IMR-90 (cell line): Measurements from ENCODE around the gene APMAP. TPM values are rescaled to one million over a fixed set of nuclear protein-coding genes. Genes with fewer than 3 reads are reported as not detected.

Source experiments
- ATAC-seq: fragments of 200-7000 bp; cut with Tn5 transposase; 2 replicates; pipeline ENCODE4 v1.9.1; 2020; ENCODE audit warnings: low read depth, mild to moderate bottlenecking, moderate library complexity
- BruUV-seq: library from RNA; stranded (reverse); fragments of 400-500 nt; replicated peaks from 2 replicates; lab custom pipeline; 2021; lab: Mats Ljungman, UMichigan
- CTCF ChIA-PET: fragments of 300-600 bp; formaldehyde crosslinking; extraction: SDS; loops from one replicate; lab custom pipeline; 2021; ENCODE audit warnings: antibody characterized with exemption; lab: Yijun Ruan, JAX
- POLR2A ChIA-PET: fragments of 300-600 bp; sonication (Branson Sonifier 250); formaldehyde crosslinking; loops from one replicate; lab custom pipeline; 2022; ENCODE audit warnings: antibody characterized with exemption; ENCODE audit not compliant: unreplicated experiment; lab: Charles Lee
- DNase-seq: peaks from one replicate; pipeline ENCODE4 v3.0.0; 2013
- H2AFZ ChIP-seq: replicated peaks from 2 replicates; pipeline ENCODE3; 2013; ENCODE audit warnings: low read length, mild to moderate bottlenecking; ENCODE audit not compliant: poor library complexity
- H2AK5ac ChIP-seq: 2 replicates; pipeline ENCODE4 v1.6.1; 2013; ENCODE audit warnings: low read depth, low read length, inconsistent platforms
- H2AK9ac ChIP-seq: replicated peaks from 2 replicates; pipeline ENCODE3; 2013; ENCODE audit warnings: mild to moderate bottlenecking, low read depth, low read length, moderate library complexity; ENCODE audit not compliant: poor library complexity
- H2BK120ac ChIP-seq: 2 replicates; pipeline ENCODE4 v1.6.1; 2013; ENCODE audit warnings: low read depth, low read length, inconsistent platforms
- H2BK15ac ChIP-seq: 3 replicates; pipeline ENCODE4 v1.6.1; 2013; ENCODE audit warnings: low read depth, low read length, inconsistent platforms
- H2BK20ac ChIP-seq: 2 replicates; pipeline ENCODE4 v1.6.1; 2013; ENCODE audit warnings: low read depth, mild to moderate bottlenecking, inconsistent platforms, low read length, moderate library complexity
- H2BK5ac ChIP-seq: 2 replicates; pipeline ENCODE4 v1.6.1; 2013; ENCODE audit warnings: mild to moderate bottlenecking, low read depth, low read length, inconsistent platforms; ENCODE audit not compliant: poor library complexity, severe bottlenecking
- H3K14ac ChIP-seq: replicated peaks from 2 replicates; pipeline ENCODE4 v1.6.1; 2013; ENCODE audit warnings: low read depth, low read length, inconsistent platforms
- H3K18ac ChIP-seq: 2 replicates; pipeline ENCODE4 v1.6.1; 2013; ENCODE audit warnings: low read depth, low read length, control low read depth
- H3K23ac ChIP-seq: 2 replicates; pipeline ENCODE4 v1.6.1; 2013; ENCODE audit warnings: low read depth, low read length, inconsistent platforms
- H3K27ac ChIP-seq: 2 replicates; pipeline ENCODE4 v1.5.1; 2013; ENCODE audit warnings: mild to moderate bottlenecking, control low read depth, low read length; ENCODE audit not compliant: insufficient read depth
- H3K27me3 ChIP-seq: 2 replicates; pipeline ENCODE4 v1.6.1; 2013; ENCODE audit warnings: low read length; ENCODE audit not compliant: control insufficient read depth, insufficient read depth
- H3K36me3 ChIP-seq: 2 replicates; pipeline ENCODE4 v1.6.1; 2013; ENCODE audit warnings: low read length, mixed read lengths; ENCODE audit not compliant: control insufficient read depth, insufficient read depth
- H3K4ac ChIP-seq: 2 replicates; pipeline ENCODE4 v1.6.1; 2013; ENCODE audit warnings: low read depth, low read length, inconsistent platforms
- H3K4me1 ChIP-seq: 2 replicates; pipeline ENCODE4 v1.6.1; 2013; ENCODE audit warnings: low read length, mixed read lengths; ENCODE audit not compliant: control insufficient read depth, insufficient read depth
- H3K4me2 ChIP-seq: 2 replicates; pipeline ENCODE4 v1.6.1; 2013; ENCODE audit warnings: low read depth, mild to moderate bottlenecking, control low read depth, low read length, moderate library complexity
- H3K4me3 ChIP-seq: 2 replicates; pipeline ENCODE4 v1.5.1; 2013; ENCODE audit warnings: low read depth, mild to moderate bottlenecking, control low read depth, low read length, moderate library complexity; ENCODE audit not compliant: insufficient read depth
- H3K56ac ChIP-seq: 2 replicates; pipeline ENCODE4 v1.6.1; 2013; ENCODE audit warnings: low read length, inconsistent platforms; ENCODE audit not compliant: insufficient read depth; ENCODE audit errors: extremely low read depth
- H3K79me1 ChIP-seq, 2 experiments: 2 replicates each; pipeline ENCODE4 v1.6.1; 2013; ENCODE audit warnings: low read length in 2 of 2, inconsistent platforms in 1 of 2, low read depth in 1 of 2
- H3K9ac ChIP-seq: 2 replicates; pipeline ENCODE4 v1.6.1; 2013; ENCODE audit warnings: low read depth, low read length, control low read depth
- H3K9me1 ChIP-seq: 2 replicates; pipeline ENCODE4 v1.6.1; 2013; ENCODE audit warnings: low read length, inconsistent platforms; ENCODE audit not compliant: insufficient read depth
- H3K9me3 ChIP-seq: 2 replicates; pipeline ENCODE4 v1.6.1; 2013; ENCODE audit warnings: low read length; ENCODE audit not compliant: control insufficient read depth, insufficient read depth
- H4K20me1 ChIP-seq: 2 replicates; pipeline ENCODE4 v1.6.1; 2013; ENCODE audit warnings: low read length, inconsistent platforms; ENCODE audit not compliant: insufficient read depth
- H4K5ac ChIP-seq: 2 replicates; pipeline ENCODE4 v1.6.1; 2013; ENCODE audit warnings: mild to moderate bottlenecking, low read depth, low read length, control low read depth
- H4K8ac ChIP-seq, 2 experiments: 2 replicates each; pipeline ENCODE4 v1.6.1; 2013; ENCODE audit warnings: low read depth in 2 of 2, low read length in 2 of 2, control low read depth in 1 of 2, inconsistent platforms in 1 of 2
- H4K91ac ChIP-seq: 2 replicates; pipeline ENCODE4 v1.6.1; 2013; ENCODE audit warnings: low read depth, low read length, inconsistent platforms; ENCODE audit not compliant: insufficient read depth
- CHD1 ChIP-seq: IDR thresholded peaks from 2 replicates; pipeline ENCODE4 v1.6.1; 2012; ENCODE audit warnings: low read depth, low read length, improper control_type of control experiment
- CTCF ChIP-seq: conservative IDR thresholded peaks from 2 replicates; pipeline ENCODE4 v1.5.1; 2012; ENCODE audit warnings: mild to moderate bottlenecking, low read depth, low read length, improper control_type of control experiment
- MAZ ChIP-seq: IDR thresholded peaks from 2 replicates; pipeline ENCODE4 v1.6.1; 2012; ENCODE audit warnings: low read depth, mild to moderate bottlenecking, low read length, improper control_type of control experiment, moderate library complexity, borderline replicate concordance
- RCOR1 ChIP-seq: IDR thresholded peaks from 2 replicates; pipeline ENCODE4 v1.6.1; 2012; ENCODE audit warnings: mild to moderate bottlenecking, low read length, improper control_type of control experiment; ENCODE audit not compliant: insufficient replicate concordance
- WGBS, 2 experiments: methylation state at CpG; one replicate each; pipeline versions ENCODE4 v1.1.5 to v1.1.7; 2013; ENCODE audit warnings: missing lambda C conversion rate in 2 of 2; ENCODE audit not compliant: insufficient read length in 1 of 2; ENCODE audit errors: extremely low coverage in 2 of 2; 5-methylcytosine and 5-hydroxymethylcytosine counted together
- dilution Hi-C: fragments of 300-500 bp; cut with HindIII; formaldehyde crosslinking; loops from one replicate; pipeline ENCODE4 v1.14.3; 2018; ENCODE audit warnings: low sequenced_read_pairs; ENCODE audit not compliant: unreplicated experiment
- in situ Hi-C: fragments of 300-500 bp; cut with MboI; formaldehyde crosslinking; loops from 3 replicates; pipeline ENCODE4 v1.14.3; 2019; ENCODE audit warnings: low sequenced_read_pairs, inconsistent platforms, mixed read lengths
- intact Hi-C: fragments of 100-400 bp; cut with micrococcal nuclease; formaldehyde crosslinking; loops from 2 replicates; pipeline ENCODE4 v1.10.0; 2022
- polyA plus RNA-seq, 3 experiments: library from polyadenylated mRNA; depleted of rRNA; stranded (reverse); fragments of >200 nt; gene quantifications; 2 replicates each; pipeline ENCODE4 v1.2.3, GENCODE V29; 2012; ENCODE audit warnings: low replicate concordance in 1 of 3
- total RNA-seq: library from RNA; depleted of rRNA; stranded (reverse); fragments of >200 nt; gene quantifications from 2 replicates; pipeline ENCODE4 v1.2.3, GENCODE V29; 2012

APMAP gene
- total and polyA plus RNA-seq, 2 of the 4 experiments (the other 2 are of a cell fraction): 67.2 to 88.8 TPM

- no peaks in the 10 kb centered on the region; the same call in 1 of the 2 replicates for H3K9me1 ChIP-seq
- intact Hi-C loops (no loop called here), in situ Hi-C loops (no loop called here), dilution Hi-C loops (no loop called here)
- H3K9me3 ChIP-seq: no peaks in the 10 kb centered on the region
- WGBS, 2 experiments: 55% methylated on average over 2 of the region's 9 CpGs; no CpG with 5 or more reads in 1 of the 2 experiments
- no peaks in the 10 kb centered on the region for H3K36me3 ChIP-seq
- no peak overlapping the region for H3K56ac ChIP-seq
- H2BK20ac ChIP-seq: no peak overlapping the region
- no peak overlapping the region for H3K23ac ChIP-seq
- no peak overlapping the region for H2AK9ac ChIP-seq
- peak overlapping the region; percentile 11 for H2AFZ ChIP-seq
- no peak overlapping the region for H3K4ac ChIP-seq
- H2BK120ac ChIP-seq: no peak overlapping the region
- H2BK15ac ChIP-seq: no peak overlapping the region
- no peak overlapping the region for H2BK5ac ChIP-seq
- no peaks in the 10 kb centered on the region for H3K4me1 ChIP-seq
- TF ChIP-seq RCOR1 (no peak), CHD1 (no peak), CTCF (no peak), MAZ (no peak)
- no peak overlapping the region for H3K4me3 ChIP-seq
- no peak overlapping the region for H3K9ac ChIP-seq
- no peak overlapping the region for H3K18ac ChIP-seq
- BruUV-seq: no TSS peak
- H3K4me2 ChIP-seq: no peak overlapping the region
- no peak overlapping the region for H4K8ac ChIP-seq
- H4K91ac ChIP-seq: no peak overlapping the region
- H3K27me3 ChIP-seq: no peaks in the 10 kb centered on the region
- H2AK5ac ChIP-seq: no peak overlapping the region
- ATAC-seq (no peak), DNase-seq (no peak)
- no peaks in the 10 kb centered on the region for H3K79me1 ChIP-seq
- no peak overlapping the region for H3K27ac ChIP-seq
- ChIA-PET CTCF (no interaction called here), POLR2A (no interaction called here)
- no peak overlapping the region for H3K14ac ChIP-seq
- H4K20me1 ChIP-seq: no peaks in the 10 kb centered on the region
- no peak overlapping the region for H4K5ac ChIP-seq
Observed at GRCh38 chr20:24934101-24934661, 58.4 kb downstream of the APMAP start.
